ENCODE measurements around the gene RAD18.

RAD18 gene

GRCh38 chr3:8895829-8896228, 67.4 kb downstream of the RAD18 start:
- no peak for DNase-seq

- DNase-seq = no peak
Observed at GRCh38 chr3:8893001-8893400, 70.3 kb downstream of the RAD18 start.

GRCh38 chr3:8891774-8892173, 71.5 kb downstream of the RAD18 start:
- DNase-seq = no peak

- no peak for DNase-seq
Observed at GRCh38 chr3:8891303-8891702, 72.0 kb downstream of the RAD18 start.

- DNase-seq = no peak
Observed at GRCh38 chr3:8888301-8888915, 74.9 kb downstream of the RAD18 start.

GRCh38 chr3:8887435-8888300, 75.6 kb downstream of the RAD18 start:
- no peak for DNase-seq

- DNase-seq = no peak
Observed at GRCh38 chr3:8886546-8886945, 76.7 kb downstream of the RAD18 start.

GRCh38 chr3:8885536-8886316, 77.5 kb downstream of the RAD18 start:
- no peak for DNase-seq

- no peak for DNase-seq
Observed at GRCh38 chr3:8884630-8885290, 78.5 kb downstream of the RAD18 start.

GRCh38 chr3:8882642-8883041, 80.6 kb downstream of the RAD18 start:
- DNase-seq = no peak

- DNase-seq = no peak
Observed at GRCh38 chr3:8882171-8882593, 81.1 kb downstream of the RAD18 start.

- DNase-seq = no peak
Observed at GRCh38 chr3:8879347-8879944, 83.8 kb downstream of the RAD18 start.

- no peak for DNase-seq
Observed at GRCh38 chr3:8875836-8876235, 87.4 kb downstream of the RAD18 start.

- no peak for DNase-seq
Observed at GRCh38 chr3:8873740-8874139, 89.5 kb downstream of the RAD18 start.

GRCh38 chr3:8872261-8872660, 91.0 kb downstream of the RAD18 start:
- DNase-seq = no peak

- DNase-seq = no peak
Observed at GRCh38 chr3:8871306-8871705, 92.0 kb downstream of the RAD18 start.

- no peak for DNase-seq
Observed at GRCh38 chr3:8870134-8870533, 93.1 kb downstream of the RAD18 start.

GRCh38 chr3:8869613-8870012, 93.7 kb downstream of the RAD18 start:
- no peak for DNase-seq

GRCh38 chr3:8868996-8869395, 94.3 kb downstream of the RAD18 start:
- no peak for DNase-seq

GRCh38 chr3:8867646-8868045, 95.6 kb downstream of the RAD18 start:
- no peak for DNase-seq

- DNase-seq = no peak
Observed at GRCh38 chr3:8865697-8866096, 97.6 kb downstream of the RAD18 start.

Data from suppressor macrophage (primary cell).